SK-N-SH (cell line): Measurements from ENCODE around the gene SELENOS.

Experiments used
- CTCF ChIP-seq: fragments of 200-600 bp; sonication (generic); IDR thresholded peaks from 2 replicates; pipeline ENCODE4 v1.6.1; 2017; ENCODE audit warnings: antibody characterized with exemption, mild to moderate bottlenecking, moderate library complexity
- EZH2phosphoT487 ChIP-seq: fragments of 200-600 bp; sonication (generic); IDR thresholded peaks from 2 replicates; pipeline ENCODE4 v1.6.1; 2017; ENCODE audit warnings: low read depth, mixed run types, mild to moderate bottlenecking, antibody characterized with exemption, moderate library complexity, borderline replicate concordance
- GATA2 ChIP-seq: sonication (generic); formaldehyde crosslinking; IDR thresholded peaks from 2 replicates; pipeline ENCODE4 v1.5.0; 2020; ENCODE audit warnings: mild to moderate bottlenecking, missing genetic modification reagents
- JUND ChIP-seq: IDR thresholded peaks from 2 replicates; pipeline ENCODE4 v1.4.0; 2012
- MAX ChIP-seq: IDR thresholded peaks from 2 replicates; pipeline ENCODE4 v1.4.0; 2012; ENCODE audit warnings: low read depth
- MEF2A ChIP-seq: IDR thresholded peaks from 2 replicates; pipeline ENCODE4 v1.4.0; 2012; ENCODE audit warnings: low read depth, borderline replicate concordance
- NFIC ChIP-seq: IDR thresholded peaks from 2 replicates; pipeline ENCODE4 v1.4.0; 2012; ENCODE audit warnings: borderline replicate concordance
- REST ChIP-seq: IDR thresholded peaks from 2 replicates; pipeline ENCODE4 v1.6.1; 2012; ENCODE audit warnings: mild to moderate bottlenecking, low read depth, low read length, moderate library complexity
- RFX5 ChIP-seq: IDR thresholded peaks from 2 replicates; pipeline ENCODE4 v1.6.1; 2012; ENCODE audit warnings: mild to moderate bottlenecking, improper control_type of control experiment, low read length
- USF1 ChIP-seq: IDR thresholded peaks from 2 replicates; pipeline ENCODE4 v1.4.0; 2012; ENCODE audit warnings: low read depth, borderline replicate concordance
- USF2 ChIP-seq: fragments of 150-350 bp; IDR thresholded peaks from 2 replicates; pipeline ENCODE4 v1.6.1; 2017; ENCODE audit warnings: antibody characterized with exemption, low read length, low read depth, borderline replicate concordance

GRCh38 chr15:101264911-101265641 is 12.2 kb downstream of the SELENOS start:
- no peak for TF ChIP-seq GATA2 (CRISPR knock-in tag)
- no peak for TF ChIP-seq REST
- TF ChIP-seq JUND, result no peak
- TF ChIP-seq CTCF, result no peak
- no peak for TF ChIP-seq USF2
- TF ChIP-seq EZH2phosphoT487, result no peak
- no peak for TF ChIP-seq USF1
- TF ChIP-seq NFIC, result no peak
- TF ChIP-seq MEF2A, result no peak
- no peak for TF ChIP-seq RFX5
- TF ChIP-seq MAX, result no peak
